Measurements from ENCODE around the gene ZNF221.
A peak's percentile ranks its signal among the peaks of the same experiment; 100 is the strongest.
"Not testable (repeated sequence)": the region's sequence is repeated elsewhere in the genome, so short reads cannot be mapped to it uniquely, and the experiment has no call there.

The ZNF221 gene

GRCh38 chr19:43950834-43951645 lies at the start of gene ZNF221:
ZNF221 (plus strand) TSS chr19:43951228; CDS start chr19:43962727, 11,499 bp downstream.
- peak; percentile 99 for DNase-seq (ENCODE audit: low read depth)

- peak; percentile 74 for DNase-seq (ENCODE audit: low read depth)
Measured at GRCh38 chr19:43901395-43902390, 49.3 kb upstream of the ZNF221 start.

GRCh38 chr19:43902399-43902798 lies 48.6 kb upstream of the ZNF221 start:
- DNase-seq (ENCODE audit: low read depth) = no peak

GRCh38 chr19:43905897-43906296 lies 45.1 kb upstream of the ZNF221 start:
- DNase-seq (ENCODE audit: low read depth) = no peak

GRCh38 chr19:43906774-43907173 lies 44.3 kb upstream of the ZNF221 start:
- DNase-seq (ENCODE audit: low read depth) = no peak

GRCh38 chr19:43908659-43909058 lies 42.4 kb upstream of the ZNF221 start:
- no peak for DNase-seq (ENCODE audit: low read depth)

- no peak for DNase-seq (ENCODE audit: low read depth)
Measured at GRCh38 chr19:43910884-43911283, 40.1 kb upstream of the ZNF221 start.

- no peak for DNase-seq (ENCODE audit: low read depth)
Measured at GRCh38 chr19:43913383-43913782, 37.6 kb upstream of the ZNF221 start.

GRCh38 chr19:43914051-43914450 lies 37.0 kb upstream of the ZNF221 start:
- DNase-seq (ENCODE audit: low read depth) = no peak

- no peak for DNase-seq (ENCODE audit: low read depth)
Measured at GRCh38 chr19:43923875-43924274, 27.2 kb upstream of the ZNF221 start.

GRCh38 chr19:43928820-43929219 lies 22.2 kb upstream of the ZNF221 start:
- no peak for DNase-seq (ENCODE audit: low read depth)

- no peak for DNase-seq (ENCODE audit: low read depth)
Measured at GRCh38 chr19:43934055-43934984, 16.7 kb upstream of the ZNF221 start.

GRCh38 chr19:43934985-43935708 lies 15.9 kb upstream of the ZNF221 start, which contains the start of gene ZNF45:
ZNF45 (minus strand) TSS chr19:43935282; CDS start chr19:43922185, 13,097 bp downstream.
- DNase-seq (ENCODE audit: low read depth) = peak; percentile 74

GRCh38 chr19:43936188-43936587 lies 14.8 kb upstream of the ZNF221 start:
- DNase-seq (ENCODE audit: low read depth) = no peak

- no peak for DNase-seq (ENCODE audit: low read depth)
Measured at GRCh38 chr19:43939557-43940260, 11.3 kb upstream of the ZNF221 start.

GRCh38 chr19:43940719-43941118 lies 10.3 kb upstream of the ZNF221 start:
- DNase-seq (ENCODE audit: low read depth) = no peak

- no peak for DNase-seq (ENCODE audit: low read depth)
Measured at GRCh38 chr19:43941209-43941608, 9.8 kb upstream of the ZNF221 start.

GRCh38 chr19:43947412-43947811 lies 3.6 kb upstream of the ZNF221 start:
- not testable (repeated sequence) for DNase-seq (ENCODE audit: low read depth)

GRCh38 chr19:43949803-43950202 lies 1.2 kb upstream of the ZNF221 start:
- DNase-seq (ENCODE audit: low read depth) = not testable (repeated sequence)

- DNase-seq (ENCODE audit: low read depth) = no peak
Measured at GRCh38 chr19:43956827-43957226, 5.8 kb downstream of the ZNF221 start.

Data from fibroblast of the conjunctiva (primary cell).